NCI-H128 (cell line): ENCODE results near the gene PLA2R1.

Experiments
- DNase-seq: peaks from one replicate; lab custom pipeline; 2025; ENCODE audit not compliant: unreplicated experiment; lab: John Stamatoyannopoulos, UW

PLA2R1 gene

GRCh38 chr2:160033732-160034392, 28.6 kb downstream of the PLA2R1 start:
- DNase-seq: no peak

DNA sequence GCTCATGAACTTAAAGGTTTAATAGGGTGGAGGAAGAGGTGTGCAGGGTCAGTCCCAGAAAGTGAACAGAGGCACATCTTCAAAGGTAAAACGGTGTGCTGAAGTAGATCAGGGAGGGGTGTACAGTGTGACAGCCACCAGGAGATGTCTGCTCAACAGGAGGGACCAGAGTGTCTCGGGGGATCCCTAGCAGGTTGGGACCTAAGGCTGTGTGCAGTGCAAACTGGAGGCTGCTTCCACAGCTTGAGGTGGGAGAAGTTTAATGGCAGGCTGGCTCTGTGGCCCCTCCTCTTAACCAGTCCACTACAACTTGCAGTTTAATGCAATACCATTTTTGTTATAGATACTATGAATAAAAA, 33.2 kb downstream of the PLA2R1 start:
- DNase-seq: no peak

DNA sequence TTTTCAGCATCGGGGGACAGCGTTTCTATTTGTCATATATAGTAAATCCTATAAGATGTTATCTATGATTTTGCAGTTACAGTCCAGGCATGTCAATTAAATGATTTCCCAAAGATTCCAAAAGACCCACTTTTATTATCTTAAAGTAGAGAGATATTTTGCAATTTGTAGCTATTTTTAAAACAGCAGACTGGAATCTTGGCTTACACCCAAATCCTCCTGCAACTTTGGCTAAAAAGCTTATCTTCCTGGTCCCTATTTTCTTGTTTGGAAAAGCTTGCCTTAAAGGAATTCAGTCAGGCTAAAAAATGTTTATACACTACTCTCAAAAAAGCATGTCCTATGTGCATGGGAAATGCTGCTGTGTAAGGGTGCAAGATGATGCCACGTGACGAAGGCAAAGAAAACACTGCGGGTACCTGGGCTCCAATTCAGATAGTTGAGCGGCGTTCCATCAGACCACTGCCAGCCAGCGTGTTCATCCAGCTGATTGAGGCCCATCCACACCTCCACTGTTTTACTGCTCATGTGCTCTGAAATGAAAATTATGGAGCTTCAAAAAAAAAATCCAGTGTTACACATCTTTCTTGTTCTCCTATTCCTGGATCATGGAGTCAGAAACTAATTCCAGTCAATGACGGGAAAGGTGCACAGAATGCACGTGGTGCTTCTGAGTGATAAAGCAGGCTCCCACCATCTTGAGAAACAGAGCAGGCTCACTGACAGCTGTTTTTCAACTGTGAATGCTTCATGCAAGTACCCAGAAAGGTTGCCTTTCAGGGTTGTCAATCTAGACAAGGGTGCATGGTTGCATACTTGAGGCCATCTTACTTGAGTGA, 33.8 kb downstream of the PLA2R1 start:
- no peak for DNase-seq

GRCh38 chr2:160022162-160022561, 40.3 kb downstream of the PLA2R1 start:
- no peak for DNase-seq

GRCh38 chr2:160019374-160020090, 42.9 kb downstream of the PLA2R1 start:
- no peak for DNase-seq

- DNase-seq: no peak
Observed at GRCh38 chr2:160015746-160016145, 46.7 kb downstream of the PLA2R1 start.

- no peak for DNase-seq
Observed at GRCh38 chr2:160014227-160014626, 48.2 kb downstream of the PLA2R1 start.

DNA sequence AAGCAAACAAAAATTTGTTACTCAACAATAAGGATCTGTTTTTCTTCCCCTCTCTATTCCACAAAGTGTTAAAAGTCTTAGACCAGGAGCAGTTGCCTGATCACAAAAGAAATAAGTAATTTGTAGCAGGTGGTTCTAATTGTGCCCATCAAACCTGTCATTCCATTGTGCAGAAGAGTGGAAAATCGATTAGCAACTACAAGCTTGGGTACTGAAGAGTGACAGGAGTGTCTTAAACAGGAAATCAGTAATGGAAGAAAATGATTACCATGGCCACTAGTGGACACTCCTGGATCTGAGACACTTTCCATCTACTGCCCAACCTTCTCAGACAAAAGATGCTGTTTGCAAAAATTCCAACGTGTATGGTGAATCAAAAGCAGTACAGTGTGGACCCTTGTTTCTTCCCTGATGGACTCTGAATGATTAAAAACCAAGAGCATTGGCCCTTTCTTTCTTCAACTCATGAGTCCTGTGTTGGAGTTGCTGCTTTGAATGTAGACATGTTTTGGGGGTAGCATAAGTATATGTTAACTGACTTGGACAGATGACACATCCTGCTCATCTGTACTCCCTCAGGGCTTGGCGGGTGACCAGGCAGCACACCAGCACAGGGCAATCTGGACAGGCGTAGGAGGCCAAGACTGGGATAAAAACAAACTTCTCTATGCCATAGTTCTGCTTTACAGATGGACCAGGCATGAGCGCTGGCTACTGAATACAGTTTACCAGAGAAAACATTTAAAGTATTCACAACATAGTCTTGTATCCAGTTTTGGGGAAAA, 51.9 kb downstream of the PLA2R1 start:
- DNase-seq: no peak

- no peak for DNase-seq
Observed at GRCh38 chr2:160007111-160007510, 55.3 kb downstream of the PLA2R1 start.

DNA sequence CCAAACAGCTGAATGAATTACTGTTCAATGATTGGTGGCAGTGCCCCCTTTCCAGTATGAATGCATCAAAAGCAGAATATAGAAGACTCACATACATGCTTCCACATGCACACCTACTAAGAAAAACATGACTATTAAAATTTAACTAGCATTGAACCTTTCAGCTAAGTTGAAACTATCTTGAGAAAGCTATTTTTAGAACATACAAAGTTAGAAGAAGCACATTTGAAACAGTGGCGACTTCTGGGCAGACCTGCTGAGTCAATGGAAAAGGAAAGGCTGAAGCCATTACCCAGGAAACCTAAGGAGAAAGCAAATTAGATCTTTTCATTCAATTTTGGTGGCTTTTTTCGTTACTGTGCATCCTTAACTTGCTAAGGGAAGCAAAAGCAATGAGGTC, 55.9 kb downstream of the PLA2R1 start:
- no peak for DNase-seq

DNA sequence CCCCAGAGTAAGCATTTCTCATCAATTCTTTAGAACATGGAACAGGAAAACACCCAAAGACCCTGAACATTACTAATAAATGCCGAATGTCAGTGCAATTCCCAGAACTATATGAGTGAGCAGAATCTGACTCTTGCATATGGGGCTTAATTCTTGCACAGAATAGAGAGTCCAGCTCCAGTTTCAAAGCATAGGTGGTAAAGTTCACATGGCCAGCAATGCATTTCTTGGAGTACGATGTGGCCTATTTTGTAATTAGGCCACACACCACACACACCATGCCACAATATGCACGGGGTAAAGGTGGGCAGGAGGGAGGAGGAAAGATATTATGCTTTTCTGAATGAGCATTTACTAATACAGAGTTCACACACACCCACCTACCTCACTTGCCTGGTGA, 56.5 kb downstream of the PLA2R1 start:
- no peak for DNase-seq

- DNase-seq: no peak
Observed at GRCh38 chr2:160005476-160005875, 56.9 kb downstream of the PLA2R1 start.

- no peak for DNase-seq
Observed at GRCh38 chr2:159998961-159999360, 63.5 kb downstream of the PLA2R1 start.

GRCh38 chr2:159998243-159998642, 64.2 kb downstream of the PLA2R1 start:
- no peak for DNase-seq

GRCh38 chr2:159996792-159997546, 65.4 kb downstream of the PLA2R1 start:
- no peak for DNase-seq

DNA sequence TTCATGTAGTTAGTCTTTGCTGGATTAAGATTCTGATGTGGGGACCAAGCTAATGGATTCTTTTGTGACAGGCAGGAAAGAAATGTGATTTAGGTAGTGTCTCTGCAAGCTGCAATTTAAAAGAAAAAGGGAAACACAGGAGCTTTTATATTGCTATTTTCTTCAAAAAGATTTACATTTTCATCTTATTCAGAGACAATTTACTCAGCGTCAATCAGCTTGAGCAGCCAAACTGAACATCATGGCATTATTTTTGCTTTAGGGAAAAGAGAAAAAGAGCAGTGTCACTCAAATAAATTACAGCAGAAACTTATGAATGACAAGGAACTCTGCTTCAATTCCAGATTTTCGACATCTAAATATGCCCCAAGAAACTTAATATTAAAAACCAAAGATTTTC, 67.4 kb downstream of the PLA2R1 start:
- DNase-seq: no peak

- DNase-seq: no peak
Observed at GRCh38 chr2:159989249-159989648, 73.2 kb downstream of the PLA2R1 start.

- no peak for DNase-seq
Observed at GRCh38 chr2:159988412-159988970, 73.9 kb downstream of the PLA2R1 start.

DNA sequence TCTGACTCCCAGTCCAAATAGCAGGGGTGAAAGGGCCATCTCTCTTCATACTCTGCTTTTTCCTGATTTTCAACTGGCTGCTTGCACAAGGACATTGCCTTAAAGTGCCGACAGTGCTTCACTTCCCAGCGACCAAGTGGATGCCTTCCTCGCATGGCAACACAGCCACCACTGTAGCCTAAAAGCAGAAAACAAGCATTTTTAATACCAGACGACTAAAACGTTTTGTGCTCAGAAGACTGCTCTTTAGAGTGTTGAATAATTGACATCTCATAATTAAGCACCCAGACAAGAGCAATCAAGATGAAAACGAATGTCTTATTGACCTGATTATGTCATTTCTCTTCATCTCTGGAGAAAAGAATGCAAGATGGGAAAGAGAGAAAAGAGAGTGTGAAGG, 75.2 kb downstream of the PLA2R1 start:
- no peak for DNase-seq

- DNase-seq: no peak
Observed at GRCh38 chr2:159985656-159986055, 76.8 kb downstream of the PLA2R1 start.
